ENCODE data around the gene JAG2. TPM values are rescaled to one million over a fixed set of nuclear protein-coding genes. Genes with fewer than 3 reads are reported as not detected.

The JAG2 gene
- total and polyA plus RNA-seq, 2 of the 4 experiments (the other 2 are of a cell fraction) = 0.18 to 0.58 TPM

- Histone ChIP-seq H2AFZ (replicated peaks; ENCODE audit: low read length, poor library complexity) (no peak overlapping the region), H3K4me2 (ENCODE audit: low read depth, low read length) (no peak overlapping the region), H3K14ac (replicated peaks; ENCODE audit: low read depth, low read length) (no peak overlapping the region), H2AK9ac (replicated peaks; ENCODE audit: low read depth, low read length, poor library complexity) (no peak overlapping the region), H3K23ac (ENCODE audit: low read depth, low read length) (no peak overlapping the region), H4K91ac (ENCODE audit: insufficient read depth, low read depth, low read length) (no peak overlapping the region), H3K36me3 (ENCODE audit: control insufficient read depth, insufficient read depth, low read length) (no peaks in the 10 kb centered on the region), H3K4me3 (ENCODE audit: insufficient read depth, low read depth, low read length) (no peak overlapping the region), H2BK15ac (ENCODE audit: low read depth, low read length) (no peak overlapping the region), H2AK5ac (ENCODE audit: low read depth, low read length) (no peak overlapping the region), H3K4ac (ENCODE audit: low read depth, low read length) (no peak overlapping the region), H4K8ac (ENCODE audit: low read depth in 2 of 2, low read length in 2 of 2) (no peak overlapping the region), H2BK20ac (ENCODE audit: low read depth, low read length) (no peak overlapping the region), H3K9ac (ENCODE audit: low read depth, low read length) (no peak overlapping the region), H3K56ac (ENCODE audit: extremely low read depth, insufficient read depth, low read length) (no peak overlapping the region), H2BK5ac (ENCODE audit: low read depth, low read length, poor library complexity, severe bottlenecking) (no peak overlapping the region), H2BK120ac (ENCODE audit: low read depth, low read length) (no peak overlapping the region), H4K5ac (ENCODE audit: low read depth, low read length) (no peak overlapping the region), H4K20me1 (ENCODE audit: insufficient read depth, low read length) (0 out of 2 replicates have a peak, but pooled peaks cover 4% of the 10 kb centered on the region), H3K79me1 (ENCODE audit: low read depth in 1 of 2, low read length in 2 of 2) (no peaks in the 10 kb centered on the region), H3K27ac (ENCODE audit: insufficient read depth, low read length) (no peak overlapping the region), H3K4me1 (ENCODE audit: control insufficient read depth, insufficient read depth, low read length) (peaks cover 2% of the 10 kb centered on the region; the same call in 1 of the 2 replicates), H3K27me3 (ENCODE audit: control insufficient read depth, insufficient read depth, low read length) (peaks cover 17% of the 10 kb centered on the region; the same call in 1 of the 2 replicates), H3K9me1 (ENCODE audit: insufficient read depth, low read length) (no peaks in the 10 kb centered on the region), H3K9me3 (ENCODE audit: control insufficient read depth, insufficient read depth, low read length) (peaks cover 8% of the 10 kb centered on the region; the same call in 1 of the 2 replicates), H3K18ac (ENCODE audit: low read depth, low read length) (no peak overlapping the region)
- TF ChIP-seq USF2 (IDR thresholded peaks at IDR 0.05; ENCODE audit: low read depth, low read length) = no peak
- no peak for TF ChIP-seq CTCF (conservative IDR thresholded peaks at IDR 0.05; ENCODE audit: low read depth, low read length)
- TF ChIP-seq CEBPB (IDR thresholded peaks at IDR 0.05; ENCODE audit: low read depth, low read length) = no peak
- TF ChIP-seq BHLHE40 (IDR thresholded peaks at IDR 0.05; ENCODE audit: low read depth, low read length) = no peak
- TF ChIP-seq CHD1 (IDR thresholded peaks at IDR 0.05; ENCODE audit: low read depth, low read length) = no peak
- TF ChIP-seq RCOR1 (IDR thresholded peaks at IDR 0.05; ENCODE audit: insufficient replicate concordance, low read length) = no peak
- TF ChIP-seq MAZ (IDR thresholded peaks at IDR 0.05; ENCODE audit: borderline replicate concordance, low read depth, low read length) = no peak
- no peak for TF ChIP-seq MAFK (IDR thresholded peaks at IDR 0.05; ENCODE audit: low read depth, low read length)
- TF ChIP-seq SMC3 (IDR thresholded peaks at IDR 0.05; ENCODE audit: low read depth, low read length) = no peak
- no peak for TF ChIP-seq RFX5 (IDR thresholded peaks at IDR 0.05; ENCODE audit: low read depth, low read length)
- TF ChIP-seq NFE2L2 (IDR thresholded peaks at IDR 0.05; ENCODE audit: low read depth, low read length) = no peak
- TF ChIP-seq RAD21 (IDR thresholded peaks at IDR 0.05; ENCODE audit: low read length) = no peak
- TF ChIP-seq POLR2A (IDR thresholded peaks at IDR 0.05; ENCODE audit: low read depth, low read length) = no peak
- no peak for TF ChIP-seq FOS (IDR thresholded peaks at IDR 0.05; ENCODE audit: low read depth, low read length)
- no peak for TF ChIP-seq ELK1 (IDR thresholded peaks at IDR 0.05; ENCODE audit: borderline replicate concordance, low read depth, low read length)
- no peak for TF ChIP-seq MXI1 (IDR thresholded peaks at IDR 0.05; ENCODE audit: borderline replicate concordance, low read depth, low read length)
- DNase-seq (no peak), ATAC-seq (ENCODE audit: low read depth) (no peak)
- dilution Hi-C loops (cut with HindIII; ENCODE audit: low sequenced_read_pairs, unreplicated experiment) = no loop called here
- WGBS, 2 experiments (ENCODE audit: extremely low coverage in 2 of 2, insufficient read length in 1 of 2) = 41% methylated on average over 5 of the region's 9 CpGs; no CpG with 5 or more reads in 1 of the 2 experiments
- intact Hi-C loops (cut with micrococcal nuclease) = loop anchor here (5.0 kb wide), 1 partner anchor 92 kb away; no protein-coding TSS in a partner anchor
- no TSS peak for BruUV-seq (replicated peaks)
- CTCF ChIA-PET = no interaction called here
- in situ Hi-C loops (cut with MboI; ENCODE audit: low sequenced_read_pairs) = no loop called here
- POLR2A ChIA-PET (ENCODE audit: unreplicated experiment) = interaction anchor here (0.6 kb wide), 1 partner anchor 206 kb away, joined by 3 read pairs; no protein-coding TSS in a partner anchor
These were observed 15.9 kb upstream of the JAG2 start for GRCh38 chr14:105184461-105184860.

Measured in IMR-90 (cell line).